Skin of body (tissue), 2 donors: ENCODE measurements around the gene MFSD8. TPM values are rescaled to one million over a fixed set of nuclear protein-coding genes. Genes with fewer than 3 reads are reported as not detected.
"Not testable (repeated sequence)": the region's sequence is repeated elsewhere in the genome, so short reads cannot be mapped to it uniquely, and the experiment has no call there.

Experiments used
- DNase-seq: peaks from one replicate; lab custom pipeline; 2025; lab: John Stamatoyannopoulos, UW
- total RNA-seq: library from RNA; depleted of rRNA; stranded (reverse); fragments of >200 nt; gene quantifications from one replicate; pipeline ENCODE4 v1.2.3, GENCODE V29; 2014

Gene MFSD8
- total RNA-seq, 1 donor from 2014 or later = 30.4 TPM

DNA sequence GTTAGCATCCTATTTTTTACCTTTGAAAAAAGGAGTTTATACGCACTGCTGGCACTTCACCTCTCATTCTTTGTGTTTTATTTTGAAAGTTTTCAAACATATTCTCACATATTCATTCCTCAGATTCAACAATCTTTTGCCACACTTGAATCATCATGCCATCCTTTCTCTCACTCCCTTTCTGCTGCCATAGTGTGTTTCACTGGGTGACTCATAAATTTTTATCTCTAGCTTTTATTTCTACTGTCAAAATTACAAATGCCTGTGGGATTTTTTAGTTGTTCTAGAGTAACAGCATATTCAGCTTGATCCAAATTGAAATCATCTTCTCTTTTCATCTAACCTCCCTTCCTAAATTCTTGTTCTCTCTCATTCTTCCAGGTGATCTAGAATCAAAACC lies 28.0 kb downstream of the MFSD8 start:
- no peak for DNase-seq

DNA sequence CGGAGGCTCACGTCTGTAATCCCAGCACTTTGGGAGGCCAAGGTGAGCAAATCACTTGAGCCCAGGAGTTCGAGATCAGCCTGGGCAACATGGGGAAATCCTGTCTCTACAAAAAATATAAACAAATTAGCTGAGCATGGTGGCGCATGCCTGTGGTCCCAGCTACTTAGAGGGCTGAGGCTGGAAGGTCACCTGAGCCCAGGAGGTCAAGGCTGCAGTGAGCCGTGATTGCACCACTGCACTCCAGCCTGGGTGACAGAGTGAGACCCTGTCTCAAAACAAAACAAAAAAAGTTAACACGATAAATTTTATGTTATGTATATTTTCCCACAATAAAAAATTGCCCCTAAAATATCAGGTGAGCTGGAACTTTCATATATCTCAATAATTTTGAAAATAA lies 33.1 kb downstream of the MFSD8 start:
- DNase-seq = not testable (repeated sequence)

DNA sequence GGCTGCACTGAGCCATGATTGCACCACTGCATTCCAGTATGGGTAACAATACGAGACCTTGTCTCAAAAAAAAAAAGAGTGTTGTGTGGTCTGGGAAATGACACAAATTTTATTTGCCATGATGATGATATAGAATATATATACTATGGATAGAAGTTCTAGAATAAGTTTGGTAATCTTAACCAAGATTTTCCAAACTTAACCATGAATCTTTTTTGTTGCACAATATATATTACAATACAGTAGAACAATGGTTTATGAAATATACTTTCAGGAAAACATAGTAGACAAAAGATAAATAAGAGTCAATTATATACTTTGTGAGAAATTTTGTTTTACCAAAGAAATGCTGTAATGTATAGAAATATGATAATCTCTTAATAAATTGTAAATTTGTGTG lies 34.8 kb downstream of the MFSD8 start:
- no peak for DNase-seq

DNA sequence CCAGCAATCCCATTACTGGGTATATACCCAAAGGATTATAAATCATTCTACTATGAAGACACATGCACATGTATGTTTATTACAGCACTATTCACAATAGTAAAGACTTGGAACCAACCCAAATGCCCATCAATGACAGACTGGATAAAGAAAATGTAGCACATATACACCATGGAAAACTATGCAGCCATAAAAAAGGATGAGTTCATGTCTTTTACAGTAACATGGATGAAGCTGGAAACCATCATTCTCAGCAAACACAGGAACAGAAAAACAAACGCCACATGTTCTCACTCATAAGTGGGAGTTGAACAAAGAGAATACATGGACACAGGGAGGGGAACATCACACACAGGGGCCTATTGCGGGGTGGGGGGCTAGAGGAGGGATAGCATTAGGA lies 39.3 kb downstream of the MFSD8 start:
- DNase-seq = not testable (repeated sequence)

DNA sequence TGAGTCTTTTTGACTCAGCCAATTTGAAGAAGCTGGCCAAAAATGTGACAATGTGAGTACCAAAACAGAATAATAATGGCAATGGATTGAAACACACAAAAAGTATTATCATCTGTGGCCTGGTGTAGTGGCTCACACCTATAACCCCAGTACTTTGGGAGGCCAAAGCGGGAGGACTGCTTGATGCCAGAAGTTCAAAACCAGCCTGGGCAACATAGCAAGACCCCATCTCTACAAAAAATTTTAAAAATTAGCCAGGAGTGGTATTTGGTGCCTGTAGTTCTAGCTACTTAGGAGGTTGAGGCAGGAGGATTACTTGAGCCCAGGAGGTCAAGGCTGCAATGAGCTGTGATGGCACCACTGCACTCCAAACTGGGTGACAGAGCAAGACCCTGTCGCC lies 42.7 kb downstream of the MFSD8 start:
- no peak for DNase-seq

DNA sequence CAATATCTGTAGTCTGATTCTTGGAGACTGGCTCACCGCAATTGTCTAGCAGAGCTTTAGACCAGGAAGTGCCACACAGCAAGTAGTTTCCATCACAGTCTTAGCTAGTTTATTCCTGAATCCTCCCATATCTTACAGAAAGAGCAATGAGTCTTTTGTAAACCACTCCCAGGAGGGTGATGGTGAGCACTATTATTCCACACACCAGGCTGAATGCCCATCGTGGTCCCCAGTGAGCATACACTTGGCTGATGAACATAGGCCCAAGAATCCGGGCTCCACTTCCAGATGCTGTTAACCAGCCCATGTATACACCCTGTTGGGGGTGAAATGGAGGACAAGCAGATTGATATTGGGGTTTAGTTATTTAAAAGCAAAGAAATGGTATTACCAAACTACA lies 44.5 kb downstream of the MFSD8 start:
- DNase-seq = no peak

DNA sequence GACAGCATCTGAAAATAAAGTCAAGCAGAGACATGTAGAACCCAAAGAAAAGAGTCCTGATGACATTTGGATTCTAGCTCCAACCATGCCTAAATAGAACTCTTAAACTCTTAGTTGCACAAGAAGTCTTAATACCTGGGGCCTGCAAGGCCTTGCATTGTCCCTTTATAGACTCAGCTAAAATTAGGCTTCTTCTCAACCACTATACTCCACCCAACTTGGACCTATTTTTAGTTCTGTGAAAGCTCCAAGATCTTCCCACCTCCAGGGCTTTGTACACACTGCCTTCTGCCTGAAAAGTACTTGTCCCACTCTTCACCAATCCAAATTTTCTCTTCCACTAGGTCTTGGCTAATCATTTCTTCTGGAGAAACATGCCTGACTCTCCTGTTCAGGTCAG lies 47.8 kb downstream of the MFSD8 start:
- DNase-seq = no peak

DNA sequence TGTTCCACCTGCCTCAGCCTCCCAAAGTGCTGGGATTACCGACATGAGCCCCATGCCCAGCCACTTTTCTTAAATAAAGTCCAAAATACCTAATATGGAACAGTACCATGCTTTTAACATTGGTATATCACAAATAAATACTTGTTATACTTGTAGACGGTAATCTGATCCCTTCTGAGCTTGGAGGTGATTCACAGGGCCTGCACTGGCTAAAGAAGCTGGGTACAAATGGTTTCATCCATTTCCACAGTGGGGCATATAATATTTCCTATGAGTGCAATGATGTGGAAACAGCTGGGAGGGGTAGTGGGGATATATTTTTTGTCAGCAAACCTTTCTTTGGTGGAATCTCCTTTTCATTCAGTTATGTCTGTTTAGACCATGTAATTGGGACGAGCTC lies 48.5 kb downstream of the MFSD8 start:
- DNase-seq = no peak

DNA sequence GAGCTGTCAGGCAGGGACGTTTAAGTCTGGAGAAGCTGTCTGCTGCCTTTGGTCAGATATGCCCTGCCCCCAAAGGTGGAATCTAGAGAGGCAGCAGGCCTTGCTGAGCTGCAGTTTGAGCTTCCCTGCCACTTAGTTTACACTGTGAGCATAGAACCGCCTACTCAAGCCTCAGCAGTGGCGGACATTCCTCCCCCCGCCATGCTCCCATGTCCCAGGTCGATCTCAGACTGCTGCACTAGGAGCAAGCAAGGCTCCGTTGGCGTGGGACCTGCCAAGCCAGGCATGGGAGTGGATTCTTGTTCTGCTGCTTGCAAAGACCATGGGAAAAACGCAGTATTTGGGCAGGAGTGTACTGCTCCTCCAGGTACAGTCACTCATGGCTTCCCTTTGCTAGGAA lies 59.9 kb downstream of the MFSD8 start:
- DNase-seq = no peak

DNA sequence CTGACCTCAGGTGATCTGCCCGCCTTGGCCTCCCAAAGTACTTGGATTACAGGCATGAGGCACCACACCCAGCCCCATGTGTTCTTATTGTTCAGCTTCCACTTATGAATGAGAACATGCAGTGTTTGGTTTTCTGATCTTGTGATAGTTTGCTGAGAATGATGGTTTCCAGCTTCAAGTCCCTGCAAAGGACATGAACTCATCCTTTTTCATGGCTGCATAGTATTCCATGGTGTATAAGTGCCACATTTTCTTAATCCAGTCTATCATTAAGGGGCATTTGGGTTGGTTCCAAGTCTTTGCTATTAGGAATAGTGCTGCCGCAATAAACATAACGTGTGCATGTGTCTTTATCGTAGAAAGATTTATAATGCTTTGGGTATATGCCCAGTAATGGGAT lies 65.3 kb downstream of the MFSD8 start:
- DNase-seq = not testable (repeated sequence)

DNA sequence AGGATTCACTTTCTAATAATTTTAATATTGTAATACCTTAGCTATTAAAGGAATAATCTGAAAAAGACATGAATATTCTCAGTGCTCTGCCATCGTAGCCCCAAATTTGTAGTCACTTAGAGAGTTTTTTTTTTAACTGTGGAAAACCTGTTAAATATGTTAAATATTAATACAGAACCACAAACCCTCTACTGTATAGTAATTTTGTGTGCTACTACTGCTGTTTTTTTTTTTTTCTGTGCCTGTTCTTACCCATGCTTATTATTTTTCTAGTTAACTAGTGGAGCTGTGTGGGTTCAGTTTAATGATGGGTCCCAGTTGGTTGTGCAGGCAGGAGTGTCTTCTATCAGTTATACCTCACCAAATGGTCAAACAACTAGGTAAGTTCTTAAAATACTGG lies 68.4 kb downstream of the MFSD8 start:
- DNase-seq = no peak

DNA sequence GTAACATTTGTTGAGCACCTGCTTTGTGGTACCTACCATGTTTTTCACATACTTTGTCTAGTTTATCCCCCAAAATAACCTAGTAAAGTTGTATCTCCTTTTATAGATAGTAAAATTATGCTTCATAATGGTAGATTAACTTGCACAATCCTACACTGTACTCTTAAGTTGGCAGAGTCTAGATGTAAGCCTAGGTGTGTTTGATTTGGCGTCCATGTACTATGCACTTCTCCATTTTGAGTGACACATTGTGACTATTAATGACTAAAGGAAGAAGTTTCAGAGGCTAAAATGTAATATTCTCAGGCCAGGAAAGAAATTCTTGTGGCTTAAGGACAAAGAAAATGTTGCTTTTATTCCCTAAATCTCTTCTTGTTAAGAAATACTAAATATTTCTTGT lies 68.9 kb downstream of the MFSD8 start:
- no peak for DNase-seq

DNA sequence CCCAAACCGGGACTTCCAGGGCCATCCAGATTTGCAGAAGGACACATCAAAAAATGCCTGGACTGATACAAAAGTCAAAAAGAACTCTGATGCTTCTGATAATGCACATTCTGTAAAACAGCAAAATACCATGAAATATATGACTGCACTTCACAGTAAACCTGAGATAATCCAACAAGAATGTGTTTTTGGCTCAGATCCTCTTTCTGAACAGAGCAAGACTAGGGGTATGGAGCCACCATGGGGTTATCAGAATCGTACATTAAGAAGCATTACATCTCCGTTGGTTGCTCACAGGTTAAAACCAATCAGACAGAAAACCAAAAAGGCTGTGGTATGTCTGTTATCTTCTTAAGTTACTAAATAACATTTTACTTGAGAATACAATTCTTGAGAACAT lies 75.1 kb downstream of the MFSD8 start:
- DNase-seq = no peak

DNA sequence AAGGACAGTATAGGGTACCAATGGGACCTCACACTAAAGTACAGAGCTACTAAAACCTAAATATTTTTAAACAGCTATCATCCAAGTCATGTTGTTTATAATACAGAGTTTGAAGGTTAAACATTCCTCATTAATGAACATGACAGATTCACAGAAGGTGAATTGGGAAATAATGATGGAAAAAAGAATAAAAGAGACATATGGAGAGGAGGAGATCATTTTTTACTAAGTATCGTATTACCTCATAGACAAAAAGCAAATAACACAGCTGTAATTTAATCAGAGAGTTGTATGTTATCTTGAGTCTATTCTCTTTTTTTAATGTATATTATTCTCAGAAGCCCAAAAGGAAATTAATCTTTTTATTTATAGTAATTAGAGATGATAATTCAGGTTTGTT lies 76.4 kb downstream of the MFSD8 start:
- DNase-seq = no peak

DNA sequence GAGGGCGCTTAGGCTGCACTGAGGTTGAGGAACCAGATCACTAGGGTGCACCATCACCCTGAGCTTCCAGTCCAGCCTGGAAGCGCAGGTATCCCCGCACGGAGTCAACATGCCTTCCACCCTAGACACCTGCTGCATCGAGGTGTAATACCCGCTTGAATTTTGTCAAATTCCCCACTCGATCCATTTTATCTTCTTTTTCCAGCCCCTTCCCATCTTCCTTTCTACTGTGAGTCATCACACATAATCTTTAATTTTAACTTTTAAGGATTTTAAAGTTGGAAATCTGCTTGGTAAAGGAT lies 83.5 kb downstream of the MFSD8 start:
- DNase-seq = no peak

DNA sequence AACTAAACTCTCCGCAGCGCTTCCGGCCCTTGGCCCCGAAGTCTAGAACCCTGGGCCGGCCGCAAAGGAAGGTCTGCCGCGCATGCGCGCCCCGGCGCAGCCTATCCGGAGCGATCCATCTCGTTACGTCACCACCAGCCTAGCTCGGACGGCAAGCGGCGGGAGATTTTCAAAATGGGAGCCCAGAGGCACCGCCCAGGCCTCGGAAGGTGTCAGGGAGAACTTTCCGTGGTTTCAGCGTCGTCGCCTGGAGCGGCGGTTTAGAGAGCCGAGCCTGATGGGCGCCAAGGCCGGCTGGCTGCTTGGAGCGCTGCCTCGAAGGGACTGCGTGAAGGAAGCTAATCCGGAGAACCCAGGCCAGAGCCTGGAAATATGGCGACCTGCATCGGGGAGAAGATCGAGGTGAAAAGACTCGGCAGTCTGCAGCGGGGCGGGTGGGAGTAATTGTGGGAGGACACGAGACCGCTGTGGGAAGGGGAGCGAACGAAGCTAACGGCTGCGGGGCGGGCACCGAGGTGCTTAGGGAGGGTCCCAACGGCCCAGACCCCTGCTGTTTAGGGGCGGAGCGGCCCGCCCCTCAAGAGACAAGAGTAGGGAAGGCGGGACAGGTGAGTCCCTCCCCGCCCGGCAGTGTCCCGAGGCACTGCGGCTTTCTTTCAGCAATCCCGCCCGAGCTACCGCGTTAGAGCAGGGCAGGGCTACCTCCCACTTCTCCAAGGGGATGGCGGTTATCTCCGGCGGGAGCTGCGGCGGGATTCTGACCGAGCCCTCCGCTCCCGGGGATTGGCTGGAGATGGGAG lies 84.0 kb downstream of the MFSD8 start, which contains the start of gene PLK4:
Gene PLK4, plus strand, starts transcription at position 131 of the 800 bp plus-strand sequence. Its CDS starts 242 bp downstream, at position 373.
- DNase-seq = peak; percentile 96

DNA sequence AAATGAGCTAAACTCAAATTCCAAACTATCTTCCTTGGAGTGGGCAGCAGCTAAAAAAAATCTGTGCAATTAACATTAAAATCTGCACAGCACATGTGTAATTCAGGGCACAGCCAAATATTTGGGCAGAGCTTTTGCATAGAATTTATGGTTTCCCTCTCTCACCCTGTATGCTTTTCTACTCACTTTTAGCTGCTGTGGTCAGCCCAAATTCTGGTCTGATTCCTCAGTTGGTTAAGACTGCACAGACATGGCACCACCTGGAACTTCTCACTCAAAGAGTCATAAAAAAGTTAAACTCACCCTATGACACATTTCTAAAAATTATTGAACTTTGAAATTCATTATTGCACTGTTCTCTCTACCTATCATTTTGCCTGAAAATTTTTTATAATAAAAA lies 89.2 kb downstream of the MFSD8 start:
- DNase-seq = no peak

DNA sequence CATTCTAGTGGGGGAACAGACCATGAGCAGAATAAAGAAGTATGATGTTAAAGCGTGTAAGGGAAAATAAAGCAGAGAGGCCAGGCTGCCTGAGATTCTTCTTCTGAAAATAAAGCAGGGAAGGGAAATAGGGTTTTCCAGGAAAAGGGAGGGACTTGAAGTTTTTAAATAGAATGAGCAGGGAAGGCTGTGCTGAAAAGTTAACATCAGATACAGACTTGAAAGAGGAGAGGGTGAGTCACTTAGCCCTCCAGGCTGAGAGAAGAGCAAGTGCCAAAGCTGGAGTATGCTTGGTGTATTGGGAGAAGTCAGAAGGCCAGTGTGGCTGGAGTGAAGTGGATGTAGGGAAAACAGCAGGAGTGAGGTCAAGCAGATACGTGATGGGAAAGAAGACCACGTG lies 94.3 kb downstream of the MFSD8 start:
- DNase-seq = peak; percentile 10

DNA sequence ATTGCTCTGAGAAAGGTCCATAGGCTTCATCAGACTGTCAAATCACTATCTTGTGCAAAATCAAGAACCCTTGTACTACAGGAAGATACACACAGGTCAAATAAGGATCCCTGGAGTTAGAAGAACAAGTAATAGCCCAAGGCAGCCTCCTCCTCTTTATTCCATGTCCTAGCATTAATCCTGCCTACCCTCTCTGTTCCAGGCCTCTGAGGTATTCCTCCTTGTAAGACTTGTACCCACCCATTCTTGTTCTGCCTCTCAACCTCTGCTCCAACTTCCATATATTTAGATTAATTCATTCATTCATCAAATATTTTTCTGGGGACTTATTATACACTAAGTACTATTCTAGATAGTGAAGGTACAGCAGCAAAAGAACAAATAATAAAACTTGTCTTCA lies 94.7 kb downstream of the MFSD8 start:
- DNase-seq = no peak

DNA sequence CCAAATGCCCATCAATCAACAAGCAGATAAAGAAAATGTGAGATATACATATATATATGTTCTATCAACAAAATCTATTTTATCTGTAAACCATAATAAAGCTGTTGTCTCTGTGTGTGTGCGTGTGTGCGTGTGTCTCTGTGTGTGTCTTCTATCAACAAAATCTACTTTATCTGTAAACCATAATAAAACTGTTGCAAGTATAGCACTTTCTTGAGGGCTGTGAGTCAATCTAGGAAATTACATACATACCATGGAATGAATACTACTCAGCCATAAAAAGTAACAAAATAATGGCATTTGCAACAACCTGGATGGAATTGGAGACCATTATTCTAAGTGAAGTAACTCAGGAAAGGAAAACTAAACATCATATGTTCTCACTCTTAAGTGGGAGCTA lies 96.8 kb downstream of the MFSD8 start:
- DNase-seq = no peak
